ENCODE data around the gene RIPK1. TPM values are rescaled to one million over a fixed set of nuclear protein-coding genes. Genes with fewer than 3 reads are reported as not detected.
A peak's percentile ranks its signal among the peaks of the same experiment; 100 is the strongest.

Gene RIPK1
- total RNA-seq, 1 donor from 2014 or later: 29.1 TPM

DNA sequence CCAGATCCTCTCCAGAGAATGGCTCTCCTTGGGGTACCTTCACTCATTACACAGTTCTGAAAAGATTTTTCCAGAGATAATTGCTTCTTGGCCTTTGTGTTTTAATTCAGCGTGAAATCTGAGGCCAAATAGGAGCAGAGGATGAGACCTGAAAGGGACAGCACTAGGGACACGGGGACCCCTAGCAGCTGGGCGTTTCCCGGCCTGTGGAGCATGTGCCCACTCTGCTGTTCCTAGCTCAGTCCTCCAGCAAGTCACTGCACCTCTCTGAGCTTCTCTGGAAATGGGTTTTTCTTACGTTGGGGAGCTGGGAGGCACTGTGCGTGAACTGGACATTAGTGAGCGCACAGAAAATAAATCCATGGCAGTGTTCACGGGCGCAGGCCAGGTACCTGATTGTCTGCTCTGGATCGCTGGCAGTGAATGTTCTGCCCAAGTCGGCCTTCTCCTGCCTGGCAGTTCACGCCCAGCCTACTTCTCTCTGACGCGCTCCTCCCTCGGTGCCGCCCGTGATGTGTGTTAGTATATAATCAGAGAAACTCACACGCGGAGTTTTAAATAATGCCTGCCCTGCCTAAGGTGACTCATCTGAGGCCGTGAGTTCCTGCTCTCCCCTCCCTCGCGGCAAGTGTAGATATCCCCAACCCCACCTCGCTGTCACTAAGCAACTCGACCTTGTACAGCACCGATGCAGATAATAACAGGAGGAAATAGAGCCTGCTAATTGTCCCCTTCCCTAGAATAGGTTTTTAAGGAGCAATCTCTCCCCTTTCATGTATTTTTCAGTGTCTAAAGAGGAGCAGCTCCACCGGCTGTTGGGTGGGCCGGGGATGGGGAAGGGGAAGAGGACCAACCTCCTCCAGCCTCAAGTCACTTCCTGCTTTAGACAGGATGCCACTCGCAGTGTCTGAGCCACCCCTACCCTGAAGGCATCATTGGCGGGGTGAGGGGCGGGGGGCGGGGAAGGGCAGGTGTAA is 91.8 kb downstream of the RIPK1 start:
- DNase-seq (ENCODE audit: low spot score): no peak

DNA sequence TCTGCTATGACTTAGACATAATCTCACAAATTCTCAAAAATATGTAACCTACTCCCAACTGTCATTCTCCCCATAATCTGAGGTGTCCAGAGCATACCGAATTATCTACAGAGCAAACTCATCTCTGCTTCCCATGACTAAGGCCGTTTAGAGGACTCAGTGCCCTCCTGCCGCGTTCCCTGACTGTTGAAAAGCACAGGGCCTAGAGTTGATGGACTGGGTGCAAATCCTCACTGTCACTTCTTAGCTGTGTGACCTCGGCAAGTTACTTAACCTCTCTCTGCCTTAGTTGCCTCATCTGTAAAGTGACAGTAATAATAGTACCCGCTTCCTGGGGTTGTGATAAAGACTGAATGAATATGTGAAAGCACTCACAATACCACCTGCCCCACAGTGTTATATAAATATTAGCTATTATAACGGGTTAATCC is 93.8 kb downstream of the RIPK1 start:
- no peak for DNase-seq (ENCODE audit: low spot score)

DNA sequence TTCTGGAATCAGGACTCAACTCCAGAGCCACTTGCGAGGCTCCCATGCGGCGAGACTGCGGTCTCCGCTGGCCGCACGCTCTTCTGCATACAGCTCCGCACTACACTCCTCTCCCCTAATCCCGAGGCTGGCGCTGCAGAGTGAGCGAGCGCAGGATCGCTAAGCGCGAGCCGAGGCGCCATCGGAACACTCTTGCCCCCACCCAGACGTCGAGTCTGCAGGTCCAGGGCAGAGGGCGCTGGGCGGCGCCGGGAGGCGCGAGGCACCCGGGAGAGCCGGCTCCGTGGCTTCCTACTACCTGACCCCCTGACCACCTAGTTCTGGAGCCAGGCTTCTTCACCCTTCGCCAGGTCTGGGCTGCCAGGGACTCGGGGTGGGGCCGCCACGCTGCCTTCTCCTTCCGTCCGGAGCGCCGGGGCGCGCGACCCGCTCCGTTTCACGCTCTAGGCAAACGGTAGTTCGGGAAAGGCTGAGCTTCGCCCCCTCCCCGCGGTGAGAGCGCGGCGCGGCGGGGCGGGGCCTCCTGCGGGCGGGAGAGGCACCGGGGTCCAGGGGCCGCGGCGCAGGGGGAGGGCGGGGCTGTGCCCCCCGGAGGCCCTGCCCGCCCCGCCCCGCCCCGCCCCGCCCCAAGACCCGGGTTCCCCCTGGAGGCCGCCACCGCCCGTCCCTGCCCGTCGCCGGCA is 94.4 kb downstream of the RIPK1 start:
- DNase-seq (ENCODE audit: low spot score): peak; percentile 91

DNA sequence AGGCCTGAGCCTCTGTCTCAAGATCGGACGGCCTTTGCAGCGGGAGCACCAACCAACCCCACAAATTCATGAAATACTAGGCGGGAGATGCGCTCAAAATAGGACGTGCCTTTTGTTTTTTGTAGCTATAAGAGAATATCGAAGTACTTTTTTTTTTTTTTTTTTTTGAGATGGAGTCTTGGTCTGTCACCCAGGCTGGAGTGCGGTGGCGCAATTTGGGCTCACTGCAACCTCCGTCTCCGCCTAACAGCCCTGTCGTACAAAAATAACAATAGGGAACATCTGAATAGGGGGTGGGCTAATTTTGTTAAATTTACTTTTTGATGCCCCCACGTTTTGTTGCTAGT is 94.9 kb downstream of the RIPK1 start:
- DNase-seq (ENCODE audit: low spot score): no peak

DNA sequence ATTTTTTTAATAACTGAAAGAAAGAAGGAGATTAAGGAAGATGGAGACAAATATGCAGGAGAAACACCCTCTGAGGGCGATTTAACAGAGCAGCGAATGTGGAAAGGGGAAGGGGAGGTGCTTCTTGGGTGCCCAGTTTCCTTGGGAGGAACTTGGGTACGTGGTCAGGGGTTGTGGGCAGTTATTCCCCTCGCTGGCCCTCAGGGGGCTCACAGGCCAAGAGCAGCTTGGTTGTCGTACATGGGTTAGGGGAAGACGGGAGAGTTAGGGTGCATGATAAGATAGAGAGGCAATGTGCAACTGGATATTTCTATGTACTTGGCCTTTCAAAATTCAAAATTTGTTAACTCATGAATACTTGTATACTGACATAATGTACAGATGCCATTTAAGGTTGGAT is 96.1 kb downstream of the RIPK1 start:
- DNase-seq (ENCODE audit: low spot score): no peak

Other genes starting within 250 kb of the RIPK1 start
- gene SERPINB1, start 226.6 kb upstream of the RIPK1 start, total RNA-seq: 55.6 TPM
- 17.4 TPM for gene SERPINB9, start 165.2 kb upstream of the RIPK1 start, total RNA-seq
- 127 TPM for gene SERPINB6, start 96.9 kb upstream of the RIPK1 start, total RNA-seq
- gene NQO2, start 68.6 kb upstream of the RIPK1 start, total RNA-seq: 54.4 TPM
- gene BPHL, start 50.2 kb downstream of the RIPK1 start, total RNA-seq: 25.1 TPM
- 314 TPM for gene TUBB2A, start 89.0 kb downstream of the RIPK1 start, total RNA-seq
- 12.2 TPM for gene TUBB2B, start 159.2 kb downstream of the RIPK1 start, total RNA-seq
- 18.7 TPM for gene PSMG4, start 190.5 kb downstream of the RIPK1 start, total RNA-seq